Gastroesophageal sphincter (tissue), 4 donors: ENCODE results near the gene NME2. TPM values are rescaled to one million over a fixed set of nuclear protein-coding genes. Genes with fewer than 3 reads are reported as not detected.

Source experiments
- ATAC-seq: fragments of 150-250 bp; one replicate; pipeline ENCODE4 v1.9.1; 2016; ENCODE audit warnings: mild to moderate bottlenecking, moderate library complexity
- H3K27ac ChIP-seq, 4 donors: fragments of 200-600 bp; sonication (generic) in 3 of 4; 1 replicate in 3 of 4; 2 replicates in 1 of 4; pipeline ENCODE4 v1.5.1; 2016 to 2019
- H3K27me3 ChIP-seq: fragments of 200-600 bp; sonication (generic); one replicate; pipeline ENCODE4 v1.5.1; 2019
- H3K36me3 ChIP-seq, 2 donors: fragments of 200-600 bp; sonication (generic); one replicate each; pipeline ENCODE4 v1.5.1; 2019; ENCODE audit warnings: control low read depth in 1 of 2
- H3K4me1 ChIP-seq, 3 donors: fragments of 200-600 bp; sonication (generic); 1 replicate in 2 of 3; 2 replicates in 1 of 3; pipeline ENCODE4 v1.5.1; 2016 to 2019; ENCODE audit warnings: control low read depth in 2 of 3
- H3K4me3 ChIP-seq, 2 donors: fragments of 200-600 bp; sonication (generic); one replicate each; pipeline ENCODE4 v1.5.1; 2019; ENCODE audit warnings: mild to moderate bottlenecking in 1 of 2, moderate library complexity in 1 of 2
- H3K9me3 ChIP-seq, 3 donors: fragments of 200-600 bp; sonication (generic); one replicate each; pipeline ENCODE4 v1.5.1; 2017 to 2019; ENCODE audit warnings: control low read depth in 2 of 3
- EP300 ChIP-seq: sonication (generic); formaldehyde crosslinking; IDR thresholded peaks from one replicate; pipeline ENCODE4 v1.6.1; 2017; ENCODE audit warnings: antibody characterized with exemption, mild to moderate bottlenecking
- POLR2A ChIP-seq, 2 donors: fragments of 450-650 bp; IDR thresholded peaks; one replicate each; pipeline ENCODE4 v1.6.1; 2017; ENCODE audit warnings: antibody characterized with exemption in 2 of 2, mild to moderate bottlenecking in 2 of 2, moderate library complexity in 1 of 2
- POLR2AphosphoS5 ChIP-seq: sonication (generic); formaldehyde crosslinking; IDR thresholded peaks from one replicate; pipeline ENCODE4 v1.6.1; 2017; ENCODE audit warnings: antibody characterized with exemption
- WGBS, 2 donors: methylation state at CpG; one replicate each; pipeline ENCODE4 v1.1.5; 2018; ENCODE audit warnings: low coverage in 1 of 2; 5-methylcytosine and 5-hydroxymethylcytosine counted together
- total RNA-seq, 4 donors: library from RNA; depleted of rRNA; stranded (reverse); fragments of >200 nt; gene quantifications; one replicate each; pipeline ENCODE4 v1.1.0, GENCODE V29; 2016
- TF ChIP-seq, protein P1 (sequence below), 4 experiments: fragments of 200-600 bp in 2 of 4; fragments of 450-650 bp in 2 of 4; sonication (generic) in 1 of 4; IDR thresholded peaks; one replicate each; pipeline ENCODE4 v1.5.1; 2017 to 2019; ENCODE audit warnings: antibody characterized with exemption in 4 of 4, mild to moderate bottlenecking in 2 of 4, moderate library complexity in 2 of 4

Gene NME2
- total RNA-seq, 4 donors from 2014 or later, result 321 to 410 (median 361) TPM

DNA sequence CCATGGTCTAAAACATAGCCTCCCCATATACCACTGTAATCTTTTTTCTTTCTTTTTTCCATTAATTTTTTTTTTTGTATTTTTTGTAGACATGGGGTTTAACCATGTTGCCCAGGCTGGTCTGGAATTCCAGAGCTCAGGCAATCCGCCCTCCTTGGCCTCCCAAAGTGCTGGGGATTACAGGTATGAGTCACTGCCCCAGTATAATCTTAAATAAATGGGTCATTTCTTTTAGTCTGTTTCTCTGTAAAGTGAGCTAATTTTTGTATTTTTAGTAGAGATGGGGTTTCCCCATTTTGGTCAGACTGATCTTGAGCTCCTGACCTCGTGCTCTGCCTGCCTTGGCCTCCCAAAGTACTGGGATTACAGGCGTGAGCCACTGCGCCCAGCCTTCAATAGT is 18.6 kb upstream of the NME2 start:
- ATAC-seq, result no peak
- no peak for TF ChIP-seq EP300
- no peak for TF ChIP-seq POLR2A (IDR thresholded peaks at IDR 0.05)
- no peak for TF ChIP-seq POLR2AphosphoS5
- TF ChIP-seq, protein P1, sequence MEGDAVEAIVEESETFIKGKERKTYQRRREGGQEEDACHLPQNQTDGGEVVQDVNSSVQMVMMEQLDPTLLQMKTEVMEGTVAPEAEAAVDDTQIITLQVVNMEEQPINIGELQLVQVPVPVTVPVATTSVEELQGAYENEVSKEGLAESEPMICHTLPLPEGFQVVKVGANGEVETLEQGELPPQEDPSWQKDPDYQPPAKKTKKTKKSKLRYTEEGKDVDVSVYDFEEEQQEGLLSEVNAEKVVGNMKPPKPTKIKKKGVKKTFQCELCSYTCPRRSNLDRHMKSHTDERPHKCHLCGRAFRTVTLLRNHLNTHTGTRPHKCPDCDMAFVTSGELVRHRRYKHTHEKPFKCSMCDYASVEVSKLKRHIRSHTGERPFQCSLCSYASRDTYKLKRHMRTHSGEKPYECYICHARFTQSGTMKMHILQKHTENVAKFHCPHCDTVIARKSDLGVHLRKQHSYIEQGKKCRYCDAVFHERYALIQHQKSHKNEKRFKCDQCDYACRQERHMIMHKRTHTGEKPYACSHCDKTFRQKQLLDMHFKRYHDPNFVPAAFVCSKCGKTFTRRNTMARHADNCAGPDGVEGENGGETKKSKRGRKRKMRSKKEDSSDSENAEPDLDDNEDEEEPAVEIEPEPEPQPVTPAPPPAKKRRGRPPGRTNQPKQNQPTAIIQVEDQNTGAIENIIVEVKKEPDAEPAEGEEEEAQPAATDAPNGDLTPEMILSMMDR (IDR thresholded peaks at IDR 0.05), result no peak
- 67 to 79% methylated on average over 4 of the region's 4 CpGs for WGBS, 2 donors
- Histone ChIP-seq H3K4me3 (no peak overlapping the region), H3K9me3 (no peaks in the 10 kb centered on the region), H3K27ac (no peak overlapping the region), H3K27me3 (no peaks in the 10 kb centered on the region), H3K4me1 (peaks cover 0 to 4% (median 4%) of the 10 kb centered on the region in 3 donors), H3K36me3 (no peaks in the 10 kb centered on the region)

DNA sequence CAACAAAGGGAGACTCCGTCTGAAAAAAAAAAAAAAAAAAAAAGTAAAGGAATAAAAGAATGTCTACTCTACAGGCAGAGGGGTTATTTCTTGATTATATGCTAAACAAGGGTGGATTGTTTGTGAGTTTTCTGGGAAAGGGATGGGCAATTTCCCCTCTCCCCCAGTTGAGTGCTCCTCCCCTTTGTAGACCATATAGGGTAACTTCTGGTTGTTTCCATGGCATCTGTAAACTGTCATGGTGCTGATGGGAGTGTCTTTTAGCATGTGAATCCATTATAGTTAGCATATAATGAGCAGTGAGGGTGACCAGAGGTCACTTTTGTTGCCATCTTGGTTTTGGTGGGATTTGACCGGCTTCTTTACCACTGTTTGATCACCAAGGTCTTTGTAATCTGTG is 17.0 kb upstream of the NME2 start:
- Histone ChIP-seq H3K36me3 (no peaks in the 10 kb centered on the region), H3K4me1 (peaks cover 0 to 14% (median 6%) of the 10 kb centered on the region in 3 donors), H3K27ac (no peak overlapping the region), H3K27me3 (no peaks in the 10 kb centered on the region), H3K9me3 (no peaks in the 10 kb centered on the region), H3K4me3 (no peak overlapping the region)
- TF ChIP-seq POLR2A (IDR thresholded peaks at IDR 0.05), result no peak
- no peak for TF ChIP-seq EP300
- no peak for TF ChIP-seq POLR2AphosphoS5
- 62 to 100% methylated on average over 1 to 2 of the region's 2 CpGs for WGBS, 2 donors
- ATAC-seq, result no peak

DNA sequence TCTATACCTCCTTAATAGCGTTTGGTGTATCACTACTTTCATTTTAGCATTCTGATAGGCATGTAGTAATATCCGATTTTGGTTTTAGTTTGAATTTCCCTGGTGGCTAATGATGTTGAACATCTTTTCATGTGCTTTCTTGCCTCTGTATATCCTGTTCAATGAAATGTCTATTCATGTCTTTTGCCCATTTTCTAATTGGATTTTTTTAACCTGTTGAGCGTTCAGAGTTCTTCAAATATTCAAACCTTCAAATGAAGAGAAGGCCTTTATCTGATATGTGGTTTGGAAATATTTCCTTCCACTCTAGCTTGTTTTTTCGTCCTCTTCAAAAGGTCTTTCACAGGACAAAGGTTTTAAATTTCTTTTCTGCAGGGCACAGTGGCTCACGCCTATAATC is 15.3 kb upstream of the NME2 start:
- Histone ChIP-seq H3K9me3 (no peaks in the 10 kb centered on the region), H3K36me3 (no peaks in the 10 kb centered on the region), H3K4me3 (no peak overlapping the region), H3K27me3 (no peaks in the 10 kb centered on the region), H3K27ac (no peak overlapping the region), H3K4me1 (peaks cover 0 to 26% (median 12%) of the 10 kb centered on the region in 3 donors)
- TF ChIP-seq POLR2A (IDR thresholded peaks at IDR 0.05), result no peak
- TF ChIP-seq EP300, result no peak
- TF ChIP-seq POLR2AphosphoS5, result no peak
- TF ChIP-seq, protein P1 (IDR thresholded peaks at IDR 0.05), result no peak
- 86 to 100% methylated on average over 2 to 4 of the region's 5 CpGs for WGBS, 2 donors
- no peak for ATAC-seq

DNA sequence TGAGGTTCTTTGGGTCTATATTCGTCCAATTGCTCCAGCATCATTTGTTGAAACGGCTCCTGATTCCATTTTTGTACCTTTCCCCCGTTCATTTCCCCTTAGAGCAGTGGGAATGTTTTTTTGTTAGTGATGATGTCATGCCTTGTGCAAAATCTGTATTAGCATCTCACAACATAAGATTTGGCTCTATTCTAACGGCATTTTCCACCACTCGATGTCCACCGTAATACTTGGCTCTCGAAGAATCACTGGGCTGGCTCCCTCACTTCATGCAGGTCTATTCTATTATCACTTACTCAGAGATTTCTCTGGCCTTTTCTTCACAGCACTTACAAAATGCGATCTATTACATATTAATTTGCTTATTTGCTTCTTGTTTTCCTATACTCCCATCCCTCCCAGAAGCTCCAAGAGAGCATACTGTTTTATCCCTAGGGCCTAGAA is 13.4 kb upstream of the NME2 start:
- 3 to 4% methylated on average over 8 of the region's 8 CpGs for WGBS, 2 donors
- Histone ChIP-seq H3K4me3 (peak overlapping the region; percentile 30 to 67), H3K4me1 (peaks cover 0 to 26% (median 12%) of the 10 kb centered on the region in 3 donors), H3K36me3 (no peaks in the 10 kb centered on the region), H3K27me3 (no peaks in the 10 kb centered on the region), H3K27ac (peak overlapping the region; percentile 84 to 92 (median 88)), H3K9me3 (no peaks in the 10 kb centered on the region)
- no peak for TF ChIP-seq POLR2AphosphoS5
- TF ChIP-seq EP300, result no peak
- TF ChIP-seq, protein P1 (IDR thresholded peaks at IDR 0.05), result no peak
- no peak for TF ChIP-seq POLR2A (IDR thresholded peaks at IDR 0.05)
- ATAC-seq, result peak; percentile 23

DNA sequence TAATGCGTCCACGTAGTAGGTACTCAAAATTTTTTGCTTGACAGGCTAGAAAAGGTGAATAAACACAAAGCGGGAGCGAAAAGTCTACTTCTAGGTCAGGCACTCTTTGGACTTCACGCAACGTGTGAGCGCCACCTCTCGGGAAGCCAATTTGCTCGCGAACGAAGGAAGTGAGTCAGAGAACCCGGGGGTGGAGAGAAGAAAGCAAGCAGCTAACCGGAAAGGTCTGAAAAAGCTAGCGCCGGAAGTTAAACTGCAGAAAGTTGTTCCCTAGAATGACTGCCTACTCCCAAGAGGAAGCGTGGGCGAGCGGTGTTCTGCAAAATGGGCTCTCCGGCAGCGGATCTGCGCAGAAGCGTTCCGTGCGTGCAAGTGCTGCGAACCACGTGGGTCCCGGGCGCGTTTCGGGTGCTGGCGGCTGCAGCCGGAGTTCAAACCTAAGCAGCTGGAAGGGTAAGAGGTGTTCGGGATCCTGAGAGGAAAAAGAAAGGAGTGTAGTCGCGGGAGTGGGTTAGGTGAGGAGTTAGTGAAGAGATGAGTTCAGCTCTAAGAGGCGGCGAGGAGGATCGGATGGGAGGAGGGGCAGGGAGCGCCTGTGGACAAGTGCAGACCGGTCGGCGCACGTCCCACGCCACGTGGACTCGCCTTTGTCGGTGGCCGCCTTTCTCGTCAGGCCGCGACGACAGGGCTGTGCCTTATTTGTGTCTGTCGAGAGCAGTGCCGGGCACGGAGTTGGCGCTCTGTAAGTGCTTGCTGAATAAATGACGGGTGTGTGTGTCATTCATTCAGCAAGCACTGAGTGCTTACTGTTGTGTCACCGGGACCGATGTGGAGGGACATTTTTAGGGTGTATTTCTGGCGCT is 12.8 kb upstream of the NME2 start, which contains the start of gene NME1:
Gene NME1, plus strand, starts transcription at position 350 of the 863 bp plus-strand sequence. CDS start 2,096 bp downstream, outside the sequence.
- ATAC-seq, result peak; percentile 97
- WGBS, 2 donors, result 0 to 1% methylated on average over 25 to 41 of the region's 60 CpGs
- no peaks in the 10 kb centered on the region for H3K27me3 ChIP-seq

More for the DNA sequence above, 12.8 kb upstream of the NME2 start, which contains the start of gene NME1:
- H3K4me3 ChIP-seq, result peak within 1 kb of the TSS; percentile 32 to 67
- H3K4me1 ChIP-seq, result peaks cover 0 to 26% (median 12%) of the 10 kb centered on the region in 3 donors
- H3K27ac ChIP-seq, result peak within 1 kb of the TSS; percentile 84 to 92 (median 88)
- H3K9me3 ChIP-seq, result no peaks in the 10 kb centered on the region
- H3K36me3 ChIP-seq, result peaks cover 0 to 5% of the 10 kb centered on the region in 2 donors
- TF ChIP-seq, protein P1 (IDR thresholded peaks at IDR 0.05), result peak in 3 of 4 experiments; percentile 81 to 86 (median 84)
- no peak for TF ChIP-seq POLR2A (IDR thresholded peaks at IDR 0.05)
- TF ChIP-seq EP300, result no peak
- peak; percentile 80 for TF ChIP-seq POLR2AphosphoS5
